Keratinocyte (primary cell): ENCODE measurements around the gene ARHGAP45. TPM values are rescaled to one million over a fixed set of nuclear protein-coding genes. Genes with fewer than 3 reads are reported as not detected.

Source experiments
- DNase-seq: peaks from one replicate; pipeline ENCODE4 v3.0.0-alpha.2; 2011; ENCODE audit warnings: low read depth, missing footprints, low spot score
- FAIRE-seq: peaks from 2 replicates; lab custom pipeline; 2011; peaks lifted over from hg19 to GRCh38; lab: Jason Lieb, UNC
- H2AFZ ChIP-seq: 2 replicates; pipeline ENCODE4 v1.6.0; 2012; ENCODE audit warnings: low read length, control low read depth, inconsistent platforms; ENCODE audit not compliant: control insufficient read depth
- H3K27ac ChIP-seq: 2 replicates; pipeline ENCODE4 v1.5.1; 2011; ENCODE audit warnings: low read length; ENCODE audit not compliant: control insufficient read depth, insufficient read depth
- H3K27me3 ChIP-seq: 3 replicates; pipeline ENCODE4 v1.6.0; 2011; ENCODE audit warnings: low read length; ENCODE audit not compliant: control insufficient read depth, insufficient read depth; ENCODE audit errors: extremely low read depth
- H3K36me3 ChIP-seq, 2 experiments: 2 replicates in 1 of 2; 3 replicates in 1 of 2; pipeline ENCODE4 v1.5.1; 2011; ENCODE audit warnings: low read length in 2 of 2, mild to moderate bottlenecking in 1 of 2; ENCODE audit not compliant: control insufficient read depth in 2 of 2, insufficient read depth in 2 of 2; ENCODE audit errors: extremely low read depth in 1 of 2
- H3K4me1 ChIP-seq: 3 replicates; pipeline ENCODE4 v1.5.1; 2011; ENCODE audit warnings: low read length; ENCODE audit not compliant: control insufficient read depth, insufficient read depth; ENCODE audit errors: extremely low read depth
- H3K4me2 ChIP-seq: 3 replicates; pipeline ENCODE4 v1.6.0; 2011; ENCODE audit warnings: low read depth, low read length; ENCODE audit not compliant: control insufficient read depth, insufficient read depth; ENCODE audit errors: extremely low read depth
- H3K4me3 ChIP-seq, 3 experiments: fragments of 200-600 bp in 1 of 3; sonication (generic) in 1 of 3; 2 replicates in 2 of 3; 3 replicates in 1 of 3; pipeline ENCODE4 v1.5.1; 2011 to 2016; ENCODE audit warnings: low read length in 3 of 3, mild to moderate bottlenecking in 3 of 3, control low read depth in 2 of 3, inconsistent platforms in 1 of 3, low read depth in 1 of 3, mixed read lengths in 1 of 3, mixed run types in 1 of 3, moderate library complexity in 1 of 3; ENCODE audit not compliant: control insufficient read depth in 2 of 3, insufficient read depth in 2 of 3; ENCODE audit errors: extremely low read depth in 1 of 3
- H3K79me2 ChIP-seq: 2 replicates; pipeline ENCODE4 v1.6.0; 2012; ENCODE audit warnings: low read length; ENCODE audit not compliant: control insufficient read depth, insufficient read depth
- H3K9ac ChIP-seq: 3 replicates; pipeline ENCODE4 v1.6.0; 2011; ENCODE audit warnings: low read length; ENCODE audit not compliant: control insufficient read depth, insufficient read depth; ENCODE audit errors: extremely low read depth
- H3K9me1 ChIP-seq: 3 replicates; pipeline ENCODE4 v1.6.0; 2011; ENCODE audit warnings: low read length; ENCODE audit not compliant: control insufficient read depth, insufficient read depth; ENCODE audit errors: extremely low read depth
- H3K9me3 ChIP-seq: 2 replicates; pipeline ENCODE4 v1.5.1; 2012; ENCODE audit warnings: low read depth, low read length; ENCODE audit not compliant: control insufficient read depth
- H4K20me1 ChIP-seq: 3 replicates; pipeline ENCODE4 v1.6.0; 2011; ENCODE audit warnings: low read length; ENCODE audit not compliant: control insufficient read depth, insufficient read depth; ENCODE audit errors: extremely low read depth
- EZH2 ChIP-seq: IDR thresholded peaks from one replicate; pipeline ENCODE4 v1.6.1; 2012; ENCODE audit warnings: inconsistent platforms, mild to moderate bottlenecking, low read length, moderate library complexity
- dilution Hi-C: fragments of 300-500 bp; cut with MboI; formaldehyde crosslinking; loops from one replicate; pipeline ENCODE4 v1.7.0; 2020; ENCODE audit warnings: low sequenced_read_pairs; ENCODE audit not compliant: extremely low pct_ligation_motif_present
- polyA plus RNA-seq, 5 experiments: library from polyadenylated mRNA; depleted of rRNA in 3 of 5; stranded (reverse) in 3 of 5; stranded (forward) in 1 of 5; unstranded in 1 of 5; fragments of >200 nt; gene quantifications; 1 replicate in 1 of 5; 2 replicates in 3 of 5; 3 replicates in 1 of 5; pipeline versions ENCODE4 v1.2.1 to v1.2.3, GENCODE V29; 2011 to 2012; ENCODE audit warnings: missing spikeins in 2 of 5, low read depth in 1 of 5, low replicate concordance in 1 of 5
- TF ChIP-seq, protein P1 (sequence below), 3 experiments: IDR thresholded peaks in 1 of 3; conservative IDR thresholded peaks in 1 of 3; optimal IDR thresholded peaks in 1 of 3; 2 replicates in 2 of 3; 3 replicates in 1 of 3; pipeline versions ENCODE3 to v1.5.1; 2011; ENCODE audit warnings: low read length in 3 of 3, mild to moderate bottlenecking in 3 of 3, moderate library complexity in 2 of 3, control low read depth in 1 of 3, inconsistent platforms in 1 of 3; ENCODE audit not compliant: insufficient read depth in 2 of 3; ENCODE audit errors: extremely low read depth in 1 of 3

The ARHGAP45 gene
- polyA plus RNA-seq, 1 donor (not counting 4 experiments of a cell fraction or from before 2014, with no cell fraction given): 0.56 TPM

DNA sequence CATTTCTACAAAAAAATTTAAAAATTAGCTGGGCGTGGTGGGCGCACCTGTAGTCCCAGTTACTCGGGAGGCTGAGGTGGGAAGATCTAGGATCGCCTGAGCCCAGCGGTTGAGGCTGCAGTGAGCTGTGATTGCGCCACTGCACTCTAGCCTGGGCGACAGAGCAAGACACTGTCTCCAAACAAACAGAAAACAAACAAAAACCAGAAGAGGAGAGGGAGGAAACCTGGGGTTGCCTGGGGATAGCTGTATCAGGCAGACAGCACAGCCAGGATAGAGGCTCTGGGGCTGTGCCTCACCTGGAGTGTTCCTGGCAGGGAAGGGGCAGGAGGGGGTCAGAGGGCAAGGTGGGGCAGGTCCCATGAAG, 30.8 kb downstream of the ARHGAP45 start:
- Histone ChIP-seq H3K27me3 (no peaks in the 10 kb centered on the region), H3K79me2 (peaks cover 24% of the 10 kb centered on the region), H2AFZ (no peak overlapping the region), H3K9ac (no peak overlapping the region), H3K4me3 (no peak overlapping the region), H3K9me1 (no peaks in the 10 kb centered on the region), H3K36me3 (no peaks in the 10 kb centered on the region), H3K27ac (no peak overlapping the region), H4K20me1 (no peaks in the 10 kb centered on the region), H3K4me1 (peaks cover 31% of the 10 kb centered on the region), H3K9me3 (peaks cover 2% of the 10 kb centered on the region), H3K4me2 (no peak overlapping the region)
- dilution Hi-C loops: no loop called here
- TF ChIP-seq, protein P1, sequence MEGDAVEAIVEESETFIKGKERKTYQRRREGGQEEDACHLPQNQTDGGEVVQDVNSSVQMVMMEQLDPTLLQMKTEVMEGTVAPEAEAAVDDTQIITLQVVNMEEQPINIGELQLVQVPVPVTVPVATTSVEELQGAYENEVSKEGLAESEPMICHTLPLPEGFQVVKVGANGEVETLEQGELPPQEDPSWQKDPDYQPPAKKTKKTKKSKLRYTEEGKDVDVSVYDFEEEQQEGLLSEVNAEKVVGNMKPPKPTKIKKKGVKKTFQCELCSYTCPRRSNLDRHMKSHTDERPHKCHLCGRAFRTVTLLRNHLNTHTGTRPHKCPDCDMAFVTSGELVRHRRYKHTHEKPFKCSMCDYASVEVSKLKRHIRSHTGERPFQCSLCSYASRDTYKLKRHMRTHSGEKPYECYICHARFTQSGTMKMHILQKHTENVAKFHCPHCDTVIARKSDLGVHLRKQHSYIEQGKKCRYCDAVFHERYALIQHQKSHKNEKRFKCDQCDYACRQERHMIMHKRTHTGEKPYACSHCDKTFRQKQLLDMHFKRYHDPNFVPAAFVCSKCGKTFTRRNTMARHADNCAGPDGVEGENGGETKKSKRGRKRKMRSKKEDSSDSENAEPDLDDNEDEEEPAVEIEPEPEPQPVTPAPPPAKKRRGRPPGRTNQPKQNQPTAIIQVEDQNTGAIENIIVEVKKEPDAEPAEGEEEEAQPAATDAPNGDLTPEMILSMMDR (optimal IDR thresholded peaks at IDR 0.05 in 1 of 3, IDR thresholded peaks at IDR 0.05 in 1 of 3, conservative IDR thresholded peaks at IDR 0.05 in 1 of 3; ENCODE audit: extremely low read depth in 1 of 3, insufficient read depth in 2 of 3, low read length in 3 of 3): no peak
- no peak for TF ChIP-seq EZH2
- DNase-seq: no peak
- FAIRE-seq: no peak

DNA sequence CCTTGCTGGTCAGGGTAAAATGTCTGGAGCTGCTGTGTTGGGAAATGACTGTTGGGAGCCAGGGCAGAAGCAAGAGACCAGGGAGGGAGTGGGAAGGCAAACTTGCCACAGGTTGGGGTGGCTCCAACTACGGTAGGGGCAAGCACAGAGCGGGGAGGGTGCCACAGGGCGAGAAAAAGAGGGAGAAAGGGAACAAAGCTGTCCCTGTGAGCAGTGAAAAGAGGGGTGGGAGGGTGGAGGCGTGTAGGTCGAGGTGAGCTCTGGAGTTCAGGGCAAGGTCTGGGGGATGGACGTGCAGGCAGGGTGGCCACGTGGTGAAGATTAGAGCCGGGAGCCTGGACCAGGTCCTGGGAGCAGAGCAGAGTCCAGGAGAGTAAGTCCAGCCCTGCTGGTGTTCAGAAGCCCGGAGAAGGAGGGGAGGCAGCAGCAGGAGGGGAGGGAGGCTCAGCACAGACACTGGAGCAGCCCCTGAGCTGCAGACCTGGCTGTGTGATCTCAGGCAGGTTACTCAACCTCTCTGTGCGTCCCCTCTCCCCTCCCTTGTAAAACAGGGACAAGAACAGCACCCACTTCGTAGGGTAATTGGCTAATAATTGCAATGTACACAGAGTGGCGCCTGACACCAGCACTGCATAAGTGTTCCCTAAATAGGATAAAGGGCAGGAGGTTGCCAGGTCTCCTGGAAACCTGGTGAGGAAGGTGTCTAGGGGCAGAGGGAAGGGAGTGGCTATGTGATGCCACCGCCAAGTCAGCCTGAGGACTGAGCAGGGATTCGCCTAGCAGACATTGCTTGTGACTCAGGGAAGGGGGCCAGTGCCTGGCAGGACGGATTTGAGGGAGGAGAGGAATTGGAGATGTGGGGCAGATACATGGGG, 31.4 kb downstream of the ARHGAP45 start:
- no peak for FAIRE-seq

More for the DNA sequence above, 31.4 kb downstream of the ARHGAP45 start:
- no peak for DNase-seq
- Histone ChIP-seq H3K9me3 (peaks cover 2% of the 10 kb centered on the region), H2AFZ (no peak overlapping the region), H3K27ac (peak overlapping the region; percentile 54), H3K9ac (peak overlapping the region; percentile 28), H3K9me1 (no peaks in the 10 kb centered on the region), H3K4me3 (no peak overlapping the region), H3K79me2 (peaks cover 17% of the 10 kb centered on the region), H4K20me1 (no peaks in the 10 kb centered on the region), H3K4me1 (peaks cover 37% of the 10 kb centered on the region), H3K27me3 (no peaks in the 10 kb centered on the region), H3K36me3 (no peaks in the 10 kb centered on the region), H3K4me2 (no peak overlapping the region)
- no peak for TF ChIP-seq EZH2
- TF ChIP-seq, protein P1 (optimal IDR thresholded peaks at IDR 0.05 in 1 of 3, IDR thresholded peaks at IDR 0.05 in 1 of 3, conservative IDR thresholded peaks at IDR 0.05 in 1 of 3; ENCODE audit: extremely low read depth in 1 of 3, insufficient read depth in 2 of 3, low read length in 3 of 3): peak in 1 of 3 experiments; percentile 41
- dilution Hi-C loops: no loop called here
